Measurements from ENCODE around the gene BCL11B.

Gene BCL11B

DNA sequence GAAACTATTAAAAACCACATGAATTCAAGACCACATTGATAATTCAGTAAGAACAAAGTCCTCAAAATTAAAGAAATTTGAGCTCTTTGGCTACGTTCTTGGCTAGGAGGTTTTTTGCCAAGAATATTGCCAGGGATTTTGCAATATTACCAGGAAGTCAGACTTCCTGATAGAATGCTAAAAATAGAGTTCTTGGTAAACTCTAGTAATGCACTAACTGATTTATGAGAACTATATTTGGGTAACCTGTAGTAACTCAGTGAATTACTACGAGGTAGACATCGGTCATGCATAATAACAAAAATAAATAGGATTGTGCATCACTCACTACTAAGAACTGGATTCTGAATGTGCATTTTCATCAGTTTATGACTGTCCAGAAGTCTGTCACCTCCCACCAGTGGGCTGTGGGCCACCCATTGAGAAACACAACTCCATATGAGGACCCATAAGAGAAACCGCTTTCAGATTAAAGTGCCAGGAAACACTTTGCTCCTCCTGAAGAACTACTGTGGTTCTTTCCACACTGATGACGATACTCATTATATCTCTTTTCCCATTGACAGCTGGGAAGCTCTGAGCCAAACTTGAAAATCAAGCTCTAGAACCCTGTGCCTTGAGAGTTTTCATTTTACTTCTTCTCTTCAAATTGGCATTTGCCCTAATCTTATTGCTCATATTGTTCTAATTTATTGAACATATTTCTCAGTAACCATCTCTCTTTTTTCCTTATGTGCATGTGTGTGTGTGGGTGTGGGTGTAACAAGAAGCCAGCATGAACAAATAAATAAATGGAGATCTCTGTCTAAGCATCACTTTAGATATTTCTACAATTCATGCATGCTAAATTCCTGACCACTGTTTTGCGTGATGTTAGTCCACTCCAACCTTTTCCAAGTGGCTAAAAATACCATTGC, 116.6 kb downstream of the BCL11B start:
- no peak for DNase-seq

DNA sequence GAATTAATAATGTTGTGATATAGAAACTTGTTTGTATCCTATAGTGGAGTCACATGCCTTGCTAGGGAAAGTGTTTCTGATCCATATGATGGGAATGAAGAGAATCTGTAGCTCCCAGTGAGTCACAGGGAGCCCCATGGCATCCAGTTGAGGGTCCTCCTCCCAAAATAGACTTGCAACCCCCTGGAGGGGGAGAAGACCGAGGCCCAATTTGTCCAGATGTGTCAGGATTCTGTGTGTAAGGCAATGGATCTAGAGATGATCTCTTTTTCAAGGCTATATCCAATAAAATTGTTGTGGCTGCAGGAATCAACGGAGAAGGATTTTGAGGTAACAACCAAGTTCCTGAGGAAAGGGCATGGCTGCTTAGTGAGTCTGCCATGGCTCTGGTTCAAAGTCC, 121.8 kb downstream of the BCL11B start:
- DNase-seq = no peak

DNA sequence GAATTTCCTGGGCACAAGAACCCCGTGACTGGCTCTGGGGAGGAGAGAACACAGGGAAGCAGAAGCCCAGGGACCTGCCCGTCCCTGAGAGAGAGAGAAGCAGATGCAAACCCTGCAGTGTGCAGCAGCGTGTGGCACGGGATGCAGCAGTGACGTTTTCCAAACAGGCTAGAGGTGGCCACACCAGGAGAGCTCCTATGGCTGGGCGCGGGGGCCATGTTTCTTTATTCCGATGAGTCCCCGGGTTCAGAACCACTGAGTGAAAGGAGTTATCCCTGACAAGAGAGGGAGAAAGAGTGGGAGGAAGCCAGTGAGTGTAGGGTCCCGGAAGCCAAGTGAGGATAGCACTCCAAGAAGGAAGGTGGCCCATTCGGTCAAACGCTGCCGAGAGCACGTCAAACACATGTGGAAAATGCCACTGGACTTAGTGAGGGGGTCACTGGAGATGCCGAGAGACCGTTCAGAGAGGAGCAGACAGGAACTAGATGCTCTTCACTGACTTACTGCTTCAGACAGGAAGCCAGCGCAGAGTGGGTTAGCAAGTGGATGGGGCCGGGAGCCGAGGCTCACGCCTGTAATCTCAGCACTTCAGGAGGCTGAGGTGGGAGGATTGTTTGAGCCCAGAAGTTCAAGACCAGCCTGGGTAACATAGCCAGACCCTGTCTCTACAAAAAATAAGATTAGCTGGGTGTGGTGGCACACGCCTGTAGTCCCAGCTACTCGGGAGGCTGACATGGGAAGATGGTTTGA, 123.0 kb downstream of the BCL11B start:
- no peak for DNase-seq

DNA sequence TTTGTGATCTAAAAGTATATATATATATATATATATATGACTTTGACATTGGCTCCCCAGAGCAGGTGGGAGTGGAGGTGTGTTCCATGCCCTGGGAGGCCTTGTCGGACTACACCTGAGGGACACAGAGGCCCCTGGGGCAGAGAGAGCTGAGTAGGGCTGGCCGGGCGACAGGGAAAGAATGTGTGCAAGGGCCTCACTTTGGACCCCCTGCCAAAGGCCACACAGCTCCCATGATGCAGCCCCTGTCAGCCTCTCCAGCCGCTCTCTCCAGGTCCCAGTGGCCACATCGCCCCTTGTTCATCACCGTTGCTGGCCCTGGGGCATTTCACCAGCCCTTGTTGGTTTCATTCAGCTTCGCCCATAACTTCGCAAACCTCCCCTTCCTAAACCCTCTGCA, 123.9 kb downstream of the BCL11B start:
- DNase-seq = no peak

DNA sequence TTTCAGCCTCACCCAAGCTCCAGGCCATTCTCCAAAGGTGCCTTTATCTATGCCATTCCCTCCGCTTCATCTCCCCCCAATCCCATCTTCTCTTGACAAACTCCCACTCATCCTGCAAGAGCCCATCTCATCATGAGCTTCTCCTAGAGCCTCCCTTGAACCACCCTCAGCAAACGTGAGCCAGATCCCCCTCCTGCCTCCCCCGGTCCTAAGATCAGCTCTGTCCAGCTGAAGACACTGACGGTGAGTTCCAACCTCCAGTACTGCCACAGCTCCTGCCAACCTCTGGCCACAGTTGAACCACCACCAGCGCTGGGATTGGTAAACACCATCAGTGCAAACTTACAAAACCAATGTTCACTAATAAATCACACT, 124.6 kb downstream of the BCL11B start:
- DNase-seq = no peak

DNA sequence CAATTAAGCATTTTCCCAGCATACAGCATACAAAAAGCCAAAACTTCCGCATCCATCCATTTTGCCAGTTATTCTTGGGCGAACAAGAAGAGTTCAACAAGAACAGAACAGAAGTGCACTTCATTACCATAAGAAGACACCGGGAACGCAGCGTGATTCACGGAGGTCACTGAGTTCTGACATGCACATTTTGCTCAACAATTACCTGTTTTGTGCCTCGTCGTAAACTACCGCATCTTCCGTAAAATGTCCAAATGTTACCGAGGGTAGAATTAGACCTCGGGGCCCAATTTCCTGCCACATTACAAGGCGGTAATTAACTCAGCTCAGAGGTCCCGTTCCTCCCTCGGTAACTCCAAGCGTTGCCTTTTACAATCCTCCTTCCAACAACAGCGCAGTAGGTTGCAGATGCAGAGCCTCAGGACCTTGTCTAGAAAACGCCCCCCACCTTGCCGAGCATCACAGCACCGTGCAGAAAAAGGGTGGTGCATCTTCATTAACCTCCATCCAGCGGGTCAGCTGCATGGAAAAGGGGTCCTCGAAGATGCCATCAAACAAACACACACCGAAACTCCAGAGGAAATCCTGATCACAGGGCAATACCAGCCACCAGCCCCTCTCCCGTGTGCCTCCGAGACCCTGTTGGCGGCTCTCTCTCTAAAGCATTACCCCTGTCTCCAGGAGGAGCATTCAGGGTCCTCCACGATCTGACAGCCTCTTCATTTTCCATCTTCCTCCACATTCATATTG, 125.2 kb downstream of the BCL11B start:
- DNase-seq = no peak

DNA sequence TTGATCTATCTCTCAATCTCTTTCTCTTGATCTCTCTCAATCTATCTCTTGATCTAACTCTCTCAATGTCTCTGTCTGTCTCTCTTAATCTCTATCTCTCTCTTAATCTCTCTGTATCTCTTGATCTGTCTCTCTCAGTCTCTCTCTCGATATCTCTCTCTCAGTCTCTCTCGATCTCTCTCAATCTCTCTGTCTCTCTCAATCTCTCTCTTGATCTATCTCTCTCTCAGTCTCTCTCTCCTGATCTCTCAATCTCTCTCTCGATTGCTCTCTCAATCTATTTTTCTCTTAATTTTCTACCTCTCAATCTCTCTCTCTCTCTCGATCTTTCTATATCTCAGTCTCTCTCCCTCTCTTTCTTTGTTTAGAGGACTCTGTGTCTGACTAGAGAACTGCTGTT, 126.7 kb downstream of the BCL11B start:
- no peak for DNase-seq

DNA sequence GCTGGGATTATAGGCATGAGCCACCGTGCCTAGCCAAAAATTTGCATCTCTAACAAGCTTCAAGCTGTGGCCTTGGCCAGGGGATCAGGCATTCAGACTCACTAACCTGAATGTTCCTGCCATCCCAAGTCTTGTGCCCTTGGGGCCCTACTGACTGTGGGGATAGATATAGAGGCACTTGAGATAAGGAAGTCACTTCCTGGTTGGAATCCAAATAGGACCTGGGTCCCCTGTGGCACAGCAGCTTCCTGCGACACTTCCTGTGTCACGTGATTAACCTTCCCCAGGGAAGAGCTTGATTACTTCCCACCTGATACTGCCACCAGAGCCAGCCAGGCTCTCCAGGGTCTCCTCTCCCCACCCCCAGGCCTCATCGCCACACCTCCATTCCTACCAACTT, 128.2 kb downstream of the BCL11B start:
- DNase-seq = no peak

DNA sequence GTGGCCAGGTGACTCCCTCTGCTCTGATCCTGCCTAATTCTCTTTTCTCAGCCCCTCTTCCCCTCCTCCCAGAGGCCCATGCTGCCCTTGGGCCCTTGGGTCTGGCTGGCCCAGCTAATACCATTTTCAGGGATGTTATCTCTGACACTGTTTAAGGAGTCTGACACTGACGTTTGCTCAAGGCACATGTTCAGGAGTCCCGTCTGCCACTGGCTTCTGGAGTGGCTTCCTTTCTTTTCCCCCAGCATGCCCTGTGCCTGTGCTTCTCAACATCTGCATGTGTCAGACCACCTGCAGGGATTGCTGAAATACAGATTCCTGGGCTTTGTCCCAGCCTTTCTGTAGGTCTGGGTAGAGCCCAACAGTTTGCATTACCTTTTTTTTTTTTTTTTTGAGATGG, 128.9 kb downstream of the BCL11B start:
- DNase-seq = no peak

DNA sequence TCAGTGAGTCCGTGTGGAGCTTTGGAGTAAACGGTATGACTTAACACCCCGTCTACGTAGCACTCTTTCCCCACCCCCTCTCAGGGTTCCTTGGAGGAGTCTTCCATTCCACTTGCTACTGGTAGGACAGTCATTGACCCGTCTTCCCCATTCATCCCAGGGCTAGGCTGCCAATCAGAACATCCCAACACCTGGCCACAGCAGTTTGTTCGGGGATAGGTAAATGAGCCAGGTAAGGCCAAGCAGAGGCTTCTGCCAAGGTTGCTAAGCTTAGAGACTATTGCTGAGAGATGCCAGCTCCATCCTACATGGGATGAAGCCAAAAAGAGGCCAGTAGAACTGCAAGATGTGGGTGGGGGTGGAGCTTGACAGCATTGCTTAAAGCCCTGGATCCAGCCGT, 130.8 kb downstream of the BCL11B start:
- no peak for DNase-seq

DNA sequence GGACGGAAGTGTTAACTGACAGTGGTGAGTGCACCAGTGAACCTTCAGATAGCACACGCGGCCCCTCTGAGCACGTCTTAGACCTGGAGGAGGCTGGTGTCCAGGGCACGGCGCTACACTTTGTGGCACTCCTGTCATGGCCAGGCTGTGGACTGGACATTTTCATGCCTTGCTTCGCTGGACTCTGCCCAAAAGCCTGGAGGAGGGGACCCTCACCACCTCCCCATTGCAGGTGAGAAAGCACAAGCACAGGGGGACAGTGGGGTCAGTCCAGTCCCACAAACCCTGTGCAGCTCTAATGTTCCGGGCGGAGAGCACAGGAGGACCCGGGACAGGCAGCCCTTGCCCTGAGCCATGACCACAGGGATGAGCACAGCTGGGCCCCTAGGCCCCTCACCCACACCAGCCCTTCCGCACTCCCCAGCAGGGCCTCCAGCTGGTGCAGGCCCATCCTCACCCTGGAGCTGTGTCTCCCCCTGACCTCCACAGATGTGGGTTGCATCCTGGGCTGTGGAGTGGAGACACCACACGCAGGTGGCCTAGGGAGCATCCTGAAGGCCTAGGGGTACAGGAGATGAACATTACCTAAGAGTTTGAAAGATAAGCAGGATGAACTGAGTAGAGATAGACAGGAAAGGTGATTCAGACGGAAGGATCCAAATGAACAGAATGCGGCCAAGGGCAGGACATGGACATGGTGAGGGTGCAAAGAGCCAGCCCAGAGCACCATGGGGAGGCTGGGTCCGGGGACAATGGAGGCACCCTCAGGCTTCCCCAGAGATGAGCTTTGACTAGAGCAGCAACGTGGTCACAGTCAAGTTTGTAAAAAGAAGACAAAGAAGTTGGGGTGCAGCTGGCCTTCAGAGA, 132.8 kb downstream of the BCL11B start:
- DNase-seq = no peak

DNA sequence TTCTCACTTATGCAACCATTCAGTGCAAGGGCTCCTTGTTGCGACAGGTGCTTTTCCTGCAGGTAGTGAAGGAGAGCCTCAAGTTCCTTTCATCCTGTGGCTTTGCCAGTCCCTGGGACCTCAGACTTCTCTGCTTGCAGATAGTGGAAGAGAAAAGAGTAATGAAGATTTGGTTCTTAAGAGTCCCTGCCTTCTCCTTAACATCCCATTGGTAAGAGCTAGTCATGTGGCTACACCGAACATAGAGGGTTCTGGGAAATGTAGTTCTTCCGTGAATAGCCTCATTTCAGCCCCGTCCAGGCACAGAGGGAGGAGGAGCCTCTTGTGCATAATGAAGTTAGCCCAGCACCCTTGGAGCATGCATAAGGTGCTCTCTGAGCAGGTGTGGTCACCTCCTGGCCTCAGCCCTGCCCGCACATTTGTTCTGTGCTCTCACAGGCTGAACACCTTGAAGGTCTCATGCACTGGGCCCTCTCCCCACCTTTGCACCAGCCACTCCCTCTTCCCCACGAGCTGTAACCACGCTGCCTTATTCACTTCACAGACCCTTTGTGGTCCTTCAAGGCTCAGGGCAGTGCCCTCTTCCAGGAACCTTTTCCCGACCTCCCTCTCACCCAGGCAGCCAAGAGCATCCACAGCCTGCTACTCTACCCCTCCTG, 134.0 kb downstream of the BCL11B start:
- DNase-seq = no peak

DNA sequence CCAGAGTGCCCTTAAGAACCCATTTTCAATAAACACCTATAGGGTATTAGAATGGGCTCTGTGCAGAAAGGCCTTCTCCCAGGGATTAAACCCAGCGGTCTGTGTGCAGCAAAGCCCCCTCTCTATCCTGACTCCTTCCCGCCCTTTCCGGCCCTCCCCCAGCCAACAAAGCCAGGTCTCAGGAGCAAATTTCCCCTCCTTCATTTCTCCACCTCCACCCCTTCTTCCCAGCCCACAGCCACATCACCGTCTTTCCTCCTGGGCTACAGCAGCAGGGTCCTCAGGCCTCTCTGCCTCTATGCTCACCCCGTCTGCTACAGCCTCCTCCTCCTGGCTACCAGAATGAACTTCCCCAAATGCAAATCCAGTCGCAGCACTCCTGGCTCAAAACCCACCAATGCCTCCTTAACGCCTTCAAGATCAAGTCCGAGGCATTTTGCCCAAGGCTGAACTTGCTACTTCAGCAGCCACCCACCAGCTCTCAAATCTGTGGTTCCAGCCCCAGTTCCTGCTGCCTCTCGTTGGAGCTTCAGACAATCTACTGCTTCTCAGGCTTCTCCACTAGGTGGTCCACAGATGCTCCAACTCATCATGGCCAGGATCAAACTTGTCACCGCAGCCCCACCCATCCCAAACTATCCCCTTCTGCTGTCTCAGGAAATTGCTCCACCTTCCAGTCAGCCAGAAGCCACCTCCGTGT, 134.8 kb downstream of the BCL11B start:
- DNase-seq = no peak

DNA sequence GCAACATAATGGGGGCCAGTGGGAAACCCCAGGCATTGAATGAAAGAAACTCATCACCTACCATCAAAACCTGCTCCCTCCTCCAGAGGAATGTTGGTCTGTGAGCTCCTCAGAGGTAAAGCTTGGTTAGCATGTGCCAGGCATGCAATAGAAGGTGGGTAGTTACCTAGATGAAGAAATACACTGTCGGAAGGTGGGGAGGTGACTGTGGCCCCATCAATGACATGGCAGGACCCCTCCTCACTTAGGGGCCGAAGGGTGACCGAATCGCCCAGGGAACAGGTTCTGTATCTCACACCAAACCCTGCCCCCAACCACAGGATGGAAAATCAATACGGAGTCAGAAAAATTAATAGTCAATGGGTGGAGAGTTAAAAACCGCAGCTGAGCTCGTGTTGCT, 135.6 kb downstream of the BCL11B start:
- DNase-seq = no peak

DNA sequence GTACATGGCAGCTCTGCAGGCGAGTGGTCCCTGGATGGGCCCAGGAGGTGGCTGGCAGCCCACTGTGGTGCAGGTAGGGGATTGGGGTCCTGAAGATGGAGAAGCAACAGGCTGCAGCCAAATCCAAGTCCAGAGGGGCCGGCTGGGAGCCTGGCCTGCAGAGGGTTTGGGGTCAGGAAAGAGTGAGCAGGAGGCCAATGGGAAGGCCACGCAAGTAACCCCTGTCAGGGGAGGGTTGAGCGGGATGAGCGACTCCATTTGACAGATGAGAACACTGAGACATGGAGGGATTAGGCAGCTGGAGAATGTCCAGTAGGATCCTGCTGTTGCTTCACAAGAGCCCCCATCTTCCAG, 136.0 kb downstream of the BCL11B start:
- DNase-seq = no peak

DNA sequence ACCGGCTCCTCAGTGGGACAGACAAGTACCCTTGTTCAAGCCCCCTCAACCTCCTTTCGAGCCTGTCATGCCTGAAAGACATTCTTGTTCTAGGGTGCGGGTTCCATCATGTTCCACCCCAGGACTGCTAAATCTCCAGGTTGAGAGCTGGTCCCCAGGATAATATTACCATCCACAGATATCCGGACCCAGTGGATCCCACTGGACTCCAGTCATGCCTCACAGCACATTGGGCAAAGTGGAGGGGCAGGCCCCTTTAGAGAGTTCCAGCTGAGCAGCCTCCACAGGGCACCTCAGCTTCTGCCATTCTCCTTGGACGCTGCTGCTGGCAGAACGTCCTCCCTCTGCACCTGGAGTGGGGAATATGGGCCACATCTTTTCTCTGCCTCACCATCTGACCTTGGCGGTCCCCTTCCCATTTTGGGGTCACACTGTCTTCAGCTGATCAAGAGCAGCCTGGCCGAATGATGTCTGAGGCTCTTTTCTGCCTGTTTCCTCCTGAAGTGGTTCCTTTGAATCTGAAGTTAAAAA, 137.4 kb downstream of the BCL11B start:
- no peak for DNase-seq

DNA sequence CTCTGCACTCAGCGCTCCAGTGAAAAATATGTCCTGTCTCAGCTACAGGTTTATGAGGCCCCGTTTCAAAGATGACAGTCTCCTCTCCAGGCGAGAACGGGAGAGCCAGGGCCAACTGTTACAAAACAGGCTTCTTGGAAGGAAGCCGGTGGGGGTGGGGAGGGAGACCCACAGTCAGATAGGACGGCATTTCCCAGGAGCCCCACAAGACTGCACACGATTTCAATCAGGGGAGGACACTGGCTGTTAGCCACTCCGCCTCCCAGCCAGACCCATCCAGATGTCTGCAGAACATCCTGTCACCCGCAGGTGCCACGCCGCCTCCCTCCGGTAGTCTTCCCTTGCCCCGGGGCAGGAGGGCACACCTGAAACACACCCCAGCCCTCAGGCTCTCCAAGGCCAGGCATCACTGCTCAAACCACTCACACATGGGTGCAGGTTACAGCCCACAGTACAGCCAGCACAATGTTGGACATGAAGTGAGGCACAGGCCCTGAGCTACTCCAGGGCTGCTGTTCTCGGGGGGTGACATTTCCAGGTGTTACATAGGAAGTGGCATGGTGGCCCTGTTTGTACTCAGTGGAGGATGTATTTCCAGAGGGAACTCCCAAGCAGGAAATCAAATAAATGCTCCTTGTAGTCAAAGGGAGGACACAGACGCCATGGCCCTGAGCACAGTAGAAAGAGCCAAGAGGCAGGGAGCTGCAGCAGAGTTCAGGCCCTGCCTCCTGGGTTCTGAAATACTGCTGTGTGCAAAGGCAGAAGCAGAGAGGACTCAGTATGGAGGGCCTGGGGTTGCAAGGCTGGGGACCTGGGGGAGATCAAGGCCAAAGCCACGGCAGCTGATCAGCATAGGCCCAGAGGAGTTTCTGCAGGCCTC, 138.1 kb downstream of the BCL11B start:
- no peak for DNase-seq

DNA sequence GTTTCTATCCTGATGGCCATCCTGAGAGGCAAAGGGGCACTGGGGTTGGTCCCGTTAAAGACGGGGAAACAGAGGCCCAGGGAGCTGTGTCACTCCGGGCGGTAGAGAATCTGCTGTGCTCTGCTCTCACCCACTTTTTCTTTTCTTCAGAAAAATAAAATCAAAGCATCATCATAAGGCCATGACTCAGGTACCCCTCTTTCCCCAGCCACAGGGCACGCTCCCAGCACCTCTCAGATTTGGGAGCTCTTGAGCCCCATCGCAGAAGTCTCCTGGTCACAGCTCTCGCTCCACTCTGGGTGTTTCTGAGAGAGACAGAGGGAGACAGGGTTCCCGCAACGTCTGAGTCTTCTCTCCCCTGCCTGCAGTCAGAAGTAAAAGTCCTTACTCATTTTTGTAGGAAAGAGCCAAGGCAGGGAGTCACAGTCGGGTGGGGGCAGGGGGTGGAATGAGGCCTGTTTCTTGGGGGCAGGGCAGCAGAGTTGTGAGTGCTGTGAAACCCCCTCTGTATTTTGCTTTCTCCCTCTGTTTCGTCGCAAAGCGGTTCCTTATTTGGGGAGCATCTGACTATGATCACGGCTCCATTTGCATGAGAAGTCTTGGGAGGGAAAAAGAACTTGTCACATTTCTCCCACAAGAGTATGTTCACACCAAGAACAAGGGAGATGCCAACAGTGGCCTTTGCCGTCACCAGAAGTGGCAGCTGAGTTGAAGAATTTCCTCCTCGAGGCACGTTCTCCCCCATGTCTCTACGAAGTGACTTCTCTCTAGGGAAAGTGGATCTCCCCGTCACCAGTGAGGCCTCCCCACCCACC, 139.0 kb downstream of the BCL11B start:
- DNase-seq = no peak

DNA sequence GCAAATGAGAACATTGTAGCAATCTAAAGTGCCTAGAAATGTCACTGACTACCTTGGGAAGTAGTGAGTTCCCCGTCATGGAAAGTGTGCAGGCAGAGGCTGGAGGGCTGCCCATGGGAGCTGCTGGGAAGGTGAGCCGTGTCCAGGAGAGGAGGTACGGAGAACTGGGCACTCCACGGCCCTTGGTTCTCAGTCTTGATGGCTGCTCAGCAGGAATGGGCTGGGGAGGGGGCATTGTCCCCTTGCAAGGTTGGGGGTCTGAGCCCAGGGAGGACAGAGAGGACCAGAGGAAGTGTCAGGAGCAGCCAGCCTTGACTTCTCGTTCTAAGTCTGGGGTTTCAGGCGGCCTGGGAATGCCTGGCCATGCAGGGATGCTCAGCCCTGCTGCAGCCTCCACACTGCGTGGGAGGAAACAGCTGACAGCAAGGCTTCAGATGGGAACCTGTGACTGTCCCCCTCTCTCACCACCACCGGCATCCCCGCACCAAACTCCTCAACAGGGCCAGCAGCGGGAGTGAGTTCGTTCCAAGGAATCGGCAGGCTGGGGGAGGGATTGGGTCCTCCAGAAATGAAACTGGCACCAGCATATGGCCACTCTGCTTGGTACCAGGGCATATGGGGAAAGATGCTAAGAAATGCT, 140.2 kb downstream of the BCL11B start:
- DNase-seq = no peak
